WTC11 (cell line): Measurements from ENCODE around the gene LAMA5.

ENCODE experiments used
- CREB1 ChIP-seq: sonication (generic); formaldehyde crosslinking; IDR thresholded peaks from 2 replicates; pipeline ENCODE4 v1.8.0; 2023; ENCODE audit warnings: mild to moderate bottlenecking, missing genetic modification reagents
- CTCF ChIP-seq: fragments of 200-600 bp; IDR thresholded peaks from 2 replicates; pipeline ENCODE4 v1.8.0; 2022; ENCODE audit warnings: antibody characterized with exemption
- NR2C2 ChIP-seq: sonication (generic); formaldehyde crosslinking; IDR thresholded peaks from 2 replicates; pipeline ENCODE4 v1.8.0; 2022; ENCODE audit warnings: mild to moderate bottlenecking, missing genetic modification reagents
- SMAD3 ChIP-seq: sonication (generic); formaldehyde crosslinking; IDR thresholded peaks from 2 replicates; pipeline ENCODE4 v1.8.0; 2022; ENCODE audit warnings: missing genetic modification reagents, mild to moderate bottlenecking, borderline replicate concordance
- USF1 ChIP-seq: sonication (generic); formaldehyde crosslinking; IDR thresholded peaks from 2 replicates; pipeline ENCODE4 v1.8.0; 2022; ENCODE audit warnings: mild to moderate bottlenecking, missing genetic modification reagents
- USF2 ChIP-seq: sonication (generic); formaldehyde crosslinking; IDR thresholded peaks from 2 replicates; pipeline ENCODE4 v1.8.1; 2023; ENCODE audit warnings: mild to moderate bottlenecking, missing genetic modification reagents, moderate library complexity

- TF ChIP-seq SMAD3 (CRISPR knock-in tag), result no peak
- TF ChIP-seq NR2C2, result no peak
- no peak for TF ChIP-seq CTCF
- no peak for TF ChIP-seq USF2 (CRISPR knock-in tag)
- TF ChIP-seq CREB1, result no peak
- no peak for TF ChIP-seq USF1 (CRISPR knock-in tag)
Measured at GRCh38 chr20:62377064-62377461, 10.0 kb upstream of the LAMA5 start.
